Mesendoderm (in vitro differentiated cells): Measurements from ENCODE around the gene IGF2R.

Experiments used
- DNase-seq: peaks from one replicate; pipeline ENCODE4 v3.0.0; 2013
- H2AK5ac ChIP-seq: 2 replicates; pipeline ENCODE4 v1.6.1; 2013; ENCODE audit warnings: low read length, inconsistent platforms
- H2BK120ac ChIP-seq: 2 replicates; pipeline ENCODE4 v1.6.1; 2013; ENCODE audit warnings: low read depth, mild to moderate bottlenecking, low read length, moderate library complexity, mixed read lengths
- H2BK15ac ChIP-seq: replicated peaks from 2 replicates; pipeline ENCODE4 v1.6.1; 2013; ENCODE audit warnings: low read depth, mild to moderate bottlenecking, moderate library complexity
- H2BK5ac ChIP-seq: 2 replicates; pipeline ENCODE4 v1.6.1; 2013; ENCODE audit warnings: low read length, inconsistent platforms
- H3K18ac ChIP-seq: 2 replicates; pipeline ENCODE4 v1.6.1; 2013; ENCODE audit warnings: mild to moderate bottlenecking, low read length, mixed read lengths
- H3K23ac ChIP-seq: one replicate; pipeline ENCODE4 v1.6.1; 2013; ENCODE audit warnings: low read length
- H3K27ac ChIP-seq: 2 replicates; pipeline ENCODE4 v1.5.1; 2013; ENCODE audit warnings: low read depth, mild to moderate bottlenecking, inconsistent platforms, low read length, moderate library complexity
- H3K27me3 ChIP-seq: 2 replicates; pipeline ENCODE4 v1.6.1; 2013; ENCODE audit warnings: low read length, control low read depth, mild to moderate bottlenecking, inconsistent platforms; ENCODE audit not compliant: insufficient read depth, poor library complexity
- H3K36me3 ChIP-seq: 2 replicates; pipeline ENCODE4 v1.6.1; 2013; ENCODE audit warnings: low read length, inconsistent platforms; ENCODE audit not compliant: control insufficient read depth, insufficient read depth
- H3K4ac ChIP-seq: one replicate; pipeline ENCODE4 v1.6.1; 2013; ENCODE audit warnings: low read depth, mild to moderate bottlenecking, low read length, moderate library complexity
- H3K4me1 ChIP-seq: 2 replicates; pipeline ENCODE4 v1.6.1; 2013; ENCODE audit warnings: low read depth, low read length, inconsistent platforms; ENCODE audit not compliant: control insufficient read depth
- H3K4me2 ChIP-seq: 2 replicates; pipeline ENCODE4 v1.6.1; 2013; ENCODE audit warnings: low read length
- H3K4me3 ChIP-seq: 2 replicates; pipeline ENCODE4 v1.5.1; 2013; ENCODE audit warnings: mild to moderate bottlenecking, low read length
- H3K56ac ChIP-seq: one replicate; pipeline ENCODE4 v1.6.1; 2013; ENCODE audit warnings: low read length
- H3K79me1 ChIP-seq: 2 replicates; pipeline ENCODE4 v1.6.1; 2013; ENCODE audit warnings: low read length, inconsistent platforms
- H3K79me2 ChIP-seq: 2 replicates; pipeline ENCODE4 v1.6.1; 2013; ENCODE audit warnings: mild to moderate bottlenecking, low read length; ENCODE audit not compliant: control insufficient read depth, insufficient read depth
- H3K9ac ChIP-seq: 2 replicates; pipeline ENCODE4 v1.6.1; 2013; ENCODE audit warnings: low read length, inconsistent platforms
- H4K5ac ChIP-seq: one replicate; pipeline ENCODE4 v1.6.1; 2013; ENCODE audit warnings: low read length
- H4K8ac ChIP-seq: one replicate; pipeline ENCODE4 v1.6.1; 2013; ENCODE audit warnings: low read depth, mild to moderate bottlenecking, control low read depth, low read length, moderate library complexity
- WGBS: extraction: QIAGEN DNeasy Blood & Tissue Kit; methylation state at CpG from one replicate; pipeline ENCODE4 v1.1.7; 2013; ENCODE audit warnings: low lambda C conversion rate, missing lambda C conversion rate; ENCODE audit not compliant: insufficient coverage; ENCODE audit errors: extremely low coverage; 5-methylcytosine and 5-hydroxymethylcytosine counted together

The IGF2R gene

DNA sequence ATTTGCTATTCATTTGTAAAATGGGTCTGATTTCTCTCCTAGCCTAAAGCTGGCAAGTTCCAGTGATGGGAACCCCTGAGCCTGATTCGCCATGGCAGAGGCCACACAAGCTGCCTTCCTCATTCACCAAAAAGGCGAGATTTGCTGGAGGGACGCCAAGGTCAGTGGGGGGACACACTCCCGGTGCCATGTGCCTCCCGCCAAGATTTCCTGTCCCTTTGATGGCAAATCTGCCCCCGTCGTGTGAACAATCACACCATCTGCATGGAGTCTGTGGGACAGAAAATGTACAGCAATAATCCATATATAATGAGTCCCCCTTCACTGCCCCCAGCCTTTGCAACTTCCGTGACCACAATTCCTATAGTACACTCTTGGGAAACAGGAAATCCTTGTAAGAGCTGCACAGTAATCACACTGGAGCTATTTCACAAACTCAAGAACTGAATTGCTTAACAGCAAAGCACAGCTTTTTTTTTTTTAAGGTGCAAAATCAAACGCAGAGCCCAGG is 15.7 kb upstream of the IGF2R start:
- no peak overlapping the region for H2BK120ac ChIP-seq
- H4K8ac ChIP-seq, result no peak overlapping the region
- no peak overlapping the region for H3K4me3 ChIP-seq
- no peaks in the 10 kb centered on the region for H3K36me3 ChIP-seq
- no peaks in the 10 kb centered on the region for H3K79me2 ChIP-seq
- H3K18ac ChIP-seq, result no peak overlapping the region
- H3K9ac ChIP-seq, result no peak overlapping the region
- no peak for DNase-seq
- no peaks in the 10 kb centered on the region for H3K4me1 ChIP-seq
- H3K23ac ChIP-seq, result no peak overlapping the region
- no peak overlapping the region for H2AK5ac ChIP-seq
- H3K27me3 ChIP-seq, result no peaks in the 10 kb centered on the region
- H3K56ac ChIP-seq, result no peak overlapping the region
- WGBS, result no CpG with 5 or more reads among the region's 9 CpGs
- no peak overlapping the region for H3K4me2 ChIP-seq
- no peak overlapping the region for H2BK15ac ChIP-seq
- H3K4ac ChIP-seq, result no peak overlapping the region
- H3K27ac ChIP-seq, result no peak overlapping the region
- no peak overlapping the region for H2BK5ac ChIP-seq
- no peak overlapping the region for H4K5ac ChIP-seq
- no peaks in the 10 kb centered on the region for H3K79me1 ChIP-seq

DNA sequence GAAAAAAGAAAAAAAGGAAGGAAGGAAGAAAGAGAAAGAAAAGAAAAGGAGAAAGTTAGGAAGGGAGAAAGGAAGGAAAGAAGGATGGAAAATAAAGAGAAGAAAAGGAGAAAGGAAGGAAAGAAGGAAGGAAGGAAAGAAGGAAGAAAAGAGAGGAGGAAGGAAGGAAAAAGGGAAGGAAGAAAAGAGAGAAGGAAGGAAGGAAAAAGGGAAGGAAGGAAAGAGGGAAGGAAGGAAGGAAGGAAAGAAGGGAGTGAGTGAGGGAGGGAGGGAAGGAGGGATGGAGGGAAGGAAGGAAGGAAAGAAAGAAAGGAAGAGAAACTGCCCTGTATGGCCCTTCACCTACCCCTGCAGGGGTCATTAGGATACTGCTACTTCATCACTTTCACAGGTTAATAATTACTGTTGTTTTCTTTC is 12.9 kb upstream of the IGF2R start:
- DNase-seq, result no peak
- no peak overlapping the region for H3K18ac ChIP-seq
- H3K36me3 ChIP-seq, result no peaks in the 10 kb centered on the region
- H3K56ac ChIP-seq, result no peak overlapping the region
- H3K79me2 ChIP-seq, result no peaks in the 10 kb centered on the region
- H2BK15ac ChIP-seq, result no peak overlapping the region
- no peak overlapping the region for H3K4me2 ChIP-seq
- no peak overlapping the region for H3K9ac ChIP-seq
- H2BK120ac ChIP-seq, result no peak overlapping the region
- no peaks in the 10 kb centered on the region for H3K4me1 ChIP-seq
- no peak overlapping the region for H3K4me3 ChIP-seq
- H4K8ac ChIP-seq, result no peak overlapping the region
- no peak overlapping the region for H2BK5ac ChIP-seq
- no peak overlapping the region for H3K27ac ChIP-seq
- H3K79me1 ChIP-seq, result no peaks in the 10 kb centered on the region
- H4K5ac ChIP-seq, result no peak overlapping the region
- H2AK5ac ChIP-seq, result no peak overlapping the region
- H3K23ac ChIP-seq, result no peak overlapping the region
- H3K4ac ChIP-seq, result no peak overlapping the region
- H3K27me3 ChIP-seq, result no peaks in the 10 kb centered on the region

GRCh38 chr6:159957071-159957673 is 11.7 kb upstream of the IGF2R start:
- Histone ChIP-seq H2AK5ac (no peak overlapping the region), H2BK5ac (no peak overlapping the region), H3K79me1 (no peaks in the 10 kb centered on the region), H3K23ac (no peak overlapping the region), H3K18ac (no peak overlapping the region), H3K79me2 (no peaks in the 10 kb centered on the region), H3K9ac (no peak overlapping the region), H3K56ac (no peak overlapping the region), H3K4me1 (no peaks in the 10 kb centered on the region), H2BK120ac (no peak overlapping the region), H3K4me3 (no peak overlapping the region), H3K36me3 (no peaks in the 10 kb centered on the region), H4K5ac (no peak overlapping the region), H3K27ac (no peak overlapping the region), H2BK15ac (no peak overlapping the region), H4K8ac (no peak overlapping the region), H3K27me3 (no peaks in the 10 kb centered on the region), H3K4ac (no peak overlapping the region), H3K4me2 (no peak overlapping the region)
- WGBS, result no CpG with 5 or more reads among the region's 6 CpGs
- DNase-seq, result no peak

DNA sequence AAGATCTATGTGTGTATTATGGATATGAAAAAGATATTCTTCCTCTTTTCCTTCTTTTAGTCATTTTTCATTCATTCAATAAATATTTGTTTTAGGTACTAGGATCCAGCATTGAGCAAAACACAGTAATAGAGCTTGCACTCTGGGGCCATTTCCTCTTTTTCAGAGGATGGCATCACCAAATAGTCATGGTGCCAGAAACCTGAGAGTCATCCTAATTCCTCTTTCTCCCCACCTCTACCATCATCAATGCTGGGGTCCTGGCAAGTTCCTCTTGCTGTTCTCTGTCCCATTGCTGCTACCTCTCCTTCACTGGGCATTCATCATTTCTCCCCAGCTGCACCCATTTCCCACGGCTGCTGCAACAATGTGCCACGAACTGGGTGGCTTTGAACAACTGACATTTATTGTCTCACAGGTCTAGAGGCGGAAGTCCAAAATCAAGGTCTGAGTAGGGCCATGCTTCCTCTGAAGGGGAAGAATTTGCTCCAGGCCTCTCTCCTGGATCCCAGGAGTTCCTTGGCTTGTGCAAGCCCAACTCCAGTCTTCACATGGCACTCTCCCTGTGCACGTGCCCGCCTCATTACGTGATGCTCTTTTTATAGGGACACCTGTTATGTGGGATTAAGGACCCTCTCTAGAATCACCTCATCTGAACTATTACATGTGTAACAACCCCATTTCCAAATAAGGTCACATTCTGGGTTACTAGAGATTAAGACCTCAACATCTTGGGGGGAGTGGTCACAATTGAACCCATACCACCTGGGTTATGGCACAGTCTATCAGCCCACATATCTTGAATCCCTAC is 9.5 kb upstream of the IGF2R start:
- Histone ChIP-seq H3K56ac (no peak overlapping the region), H2BK5ac (no peak overlapping the region), H2BK15ac (no peak overlapping the region), H3K27ac (no peak overlapping the region), H3K4me1 (no peaks in the 10 kb centered on the region), H3K23ac (no peak overlapping the region), H3K79me2 (no peaks in the 10 kb centered on the region), H3K79me1 (no peaks in the 10 kb centered on the region), H3K4me2 (no peak overlapping the region), H3K4ac (no peak overlapping the region), H3K18ac (no peak overlapping the region), H2AK5ac (no peak overlapping the region), H3K36me3 (no peaks in the 10 kb centered on the region), H3K4me3 (no peak overlapping the region), H2BK120ac (no peak overlapping the region), H3K9ac (no peak overlapping the region), H4K8ac (no peak overlapping the region), H4K5ac (no peak overlapping the region), H3K27me3 (no peaks in the 10 kb centered on the region)
- no CpG with 5 or more reads among the region's 6 CpGs for WGBS
- no peak for DNase-seq

GRCh38 chr6:159959976-159960384 is 8.9 kb upstream of the IGF2R start:
- Histone ChIP-seq H3K4me3 (no peak overlapping the region), H3K4me1 (no peaks in the 10 kb centered on the region), H2BK15ac (no peak overlapping the region), H2AK5ac (no peak overlapping the region), H3K18ac (no peak overlapping the region), H2BK120ac (no peak overlapping the region), H3K79me2 (no peaks in the 10 kb centered on the region), H3K27me3 (no peaks in the 10 kb centered on the region), H3K56ac (no peak overlapping the region), H4K8ac (no peak overlapping the region), H4K5ac (no peak overlapping the region), H3K27ac (no peak overlapping the region), H3K4me2 (no peak overlapping the region), H3K4ac (no peak overlapping the region), H3K23ac (no peak overlapping the region), H3K36me3 (no peaks in the 10 kb centered on the region), H2BK5ac (no peak overlapping the region), H3K9ac (no peak overlapping the region), H3K79me1 (no peaks in the 10 kb centered on the region)
- no peak for DNase-seq
- WGBS, result no CpG with 5 or more reads among the region's 3 CpGs
